Measurements from ENCODE around the gene GJB3.

DNA sequence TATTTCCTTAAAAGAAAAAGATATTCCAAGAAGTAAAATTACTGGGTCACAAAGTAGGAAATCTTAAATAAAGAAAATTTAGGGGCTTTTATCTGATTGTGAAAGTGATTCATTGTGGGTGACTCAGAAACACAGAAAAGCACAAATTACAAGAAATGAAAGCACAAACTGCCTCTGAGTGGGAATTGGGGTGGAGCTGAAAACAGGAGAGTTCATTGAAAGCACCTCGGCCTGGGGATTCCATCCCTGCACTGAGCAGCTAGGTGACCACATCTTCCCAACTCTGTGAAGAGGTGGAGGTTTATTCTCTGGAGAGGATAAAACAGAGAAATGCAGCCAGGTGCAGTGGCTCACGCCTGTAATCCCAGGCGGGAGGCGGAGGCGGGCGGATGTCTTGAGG, 19.2 kb downstream of the GJB3 start:
- TF ChIP-seq YY1 (IDR thresholded peaks at IDR 0.05; ENCODE audit: insufficient read depth, insufficient read length) = no peak
- no peak for TF ChIP-seq SUZ12 (IDR thresholded peaks at IDR 0.05; ENCODE audit: extremely low read depth, insufficient read depth, insufficient read length)

Measured in NT2/D1 (cell line).